ENCODE measurements around the gene PCGF2.

Gene PCGF2

GRCh38 chr17:38707678-38708351, 40.3 kb downstream of the PCGF2 start:
- Histone ChIP-seq H3K4me1 (ENCODE audit: control insufficient read depth, insufficient read depth, low read length) (peaks cover 34% of the 10 kb centered on the region), H3K36me3 (ENCODE audit: control insufficient read depth in 2 of 2, insufficient read depth in 2 of 2, low read length in 2 of 2) (peaks cover 24 to 37% of the 10 kb centered on the region in 2 donors), H3K9ac (ENCODE audit: low read length in 2 of 2) (no peak overlapping the region), H3K27me3 (ENCODE audit: control insufficient read depth in 1 of 2, insufficient read depth in 2 of 2, low read length in 2 of 2) (no peaks in the 10 kb centered on the region), H3K9me3 (ENCODE audit: control insufficient read depth in 2 of 2, low read length in 2 of 2) (no peaks in the 10 kb centered on the region), H3K4me3 (ENCODE audit: low read length in 2 of 2) (no peak overlapping the region), H3K27ac (ENCODE audit: low read length) (no peak overlapping the region)

- Histone ChIP-seq H3K27ac (ENCODE audit: low read length) (peak overlapping the region; percentile 69), H3K9me3 (ENCODE audit: control insufficient read depth in 2 of 2, low read length in 2 of 2) (no peaks in the 10 kb centered on the region), H3K27me3 (ENCODE audit: control insufficient read depth in 1 of 2, insufficient read depth in 2 of 2, low read length in 2 of 2) (no peaks in the 10 kb centered on the region), H3K4me1 (ENCODE audit: control insufficient read depth, insufficient read depth, low read length) (peaks cover 43% of the 10 kb centered on the region), H3K36me3 (ENCODE audit: control insufficient read depth in 2 of 2, insufficient read depth in 2 of 2, low read length in 2 of 2) (peaks cover 16 to 28% of the 10 kb centered on the region in 2 donors), H3K4me3 (ENCODE audit: low read length in 2 of 2) (peak overlapping the region; percentile 83 to 86), H3K9ac (ENCODE audit: low read length in 2 of 2) (peak overlapping the region; percentile 55 to 80)
Measured at GRCh38 chr17:38706505-38707216, 41.5 kb downstream of the PCGF2 start.

GRCh38 chr17:38705803-38706504, 42.2 kb downstream of the PCGF2 start:
- Histone ChIP-seq H3K4me3 (ENCODE audit: low read length in 2 of 2) (peak overlapping the region; percentile 83 to 86), H3K4me1 (ENCODE audit: control insufficient read depth, insufficient read depth, low read length) (peaks cover 50% of the 10 kb centered on the region), H3K27me3 (ENCODE audit: control insufficient read depth in 1 of 2, insufficient read depth in 2 of 2, low read length in 2 of 2) (no peaks in the 10 kb centered on the region), H3K36me3 (ENCODE audit: control insufficient read depth in 2 of 2, insufficient read depth in 2 of 2, low read length in 2 of 2) (peaks cover 16 to 24% of the 10 kb centered on the region in 2 donors), H3K9me3 (ENCODE audit: control insufficient read depth in 2 of 2, low read length in 2 of 2) (no peaks in the 10 kb centered on the region), H3K27ac (ENCODE audit: low read length) (peak overlapping the region; percentile 69), H3K9ac (ENCODE audit: low read length in 2 of 2) (peak overlapping the region; percentile 55 to 80)

GRCh38 chr17:38705523-38705802, 42.7 kb downstream of the PCGF2 start:
- Histone ChIP-seq H3K4me3 (ENCODE audit: low read length in 2 of 2) (peak overlapping the region; percentile 83 to 86), H3K9ac (ENCODE audit: low read length in 2 of 2) (peak overlapping the region in 1 of 2 donors; percentile 80), H3K4me1 (ENCODE audit: control insufficient read depth, insufficient read depth, low read length) (peaks cover 52% of the 10 kb centered on the region), H3K27ac (ENCODE audit: low read length) (peak overlapping the region; percentile 69), H3K9me3 (ENCODE audit: control insufficient read depth in 2 of 2, low read length in 2 of 2) (no peaks in the 10 kb centered on the region), H3K27me3 (ENCODE audit: control insufficient read depth in 1 of 2, insufficient read depth in 2 of 2, low read length in 2 of 2) (no peaks in the 10 kb centered on the region), H3K36me3 (ENCODE audit: control insufficient read depth in 2 of 2, insufficient read depth in 2 of 2, low read length in 2 of 2) (peaks cover 14 to 21% of the 10 kb centered on the region in 2 donors)

GRCh38 chr17:38704606-38705522, 43.3 kb downstream of the PCGF2 start, which contains the start of gene MLLT6:
MLLT6 (plus strand) TSS chr17:38705273; CDS start chr17:38705633, 360 bp downstream.
- Histone ChIP-seq H3K9me3 (ENCODE audit: control insufficient read depth in 2 of 2, low read length in 2 of 2) (no peaks in the 10 kb centered on the region), H3K4me3 (ENCODE audit: low read length in 2 of 2) (peak within 1 kb of the TSS; percentile 90 to 92), H3K27me3 (ENCODE audit: control insufficient read depth in 1 of 2, insufficient read depth in 2 of 2, low read length in 2 of 2) (no peaks in the 10 kb centered on the region), H3K36me3 (ENCODE audit: control insufficient read depth in 2 of 2, insufficient read depth in 2 of 2, low read length in 2 of 2) (peaks cover 11 to 15% of the 10 kb centered on the region in 2 donors), H3K27ac (ENCODE audit: low read length) (peak within 1 kb of the TSS; percentile 97), H3K9ac (ENCODE audit: low read length in 2 of 2) (peak within 1 kb of the TSS; percentile 91 to 93), H3K4me1 (ENCODE audit: control insufficient read depth, insufficient read depth, low read length) (peaks cover 52% of the 10 kb centered on the region)

DNA sequence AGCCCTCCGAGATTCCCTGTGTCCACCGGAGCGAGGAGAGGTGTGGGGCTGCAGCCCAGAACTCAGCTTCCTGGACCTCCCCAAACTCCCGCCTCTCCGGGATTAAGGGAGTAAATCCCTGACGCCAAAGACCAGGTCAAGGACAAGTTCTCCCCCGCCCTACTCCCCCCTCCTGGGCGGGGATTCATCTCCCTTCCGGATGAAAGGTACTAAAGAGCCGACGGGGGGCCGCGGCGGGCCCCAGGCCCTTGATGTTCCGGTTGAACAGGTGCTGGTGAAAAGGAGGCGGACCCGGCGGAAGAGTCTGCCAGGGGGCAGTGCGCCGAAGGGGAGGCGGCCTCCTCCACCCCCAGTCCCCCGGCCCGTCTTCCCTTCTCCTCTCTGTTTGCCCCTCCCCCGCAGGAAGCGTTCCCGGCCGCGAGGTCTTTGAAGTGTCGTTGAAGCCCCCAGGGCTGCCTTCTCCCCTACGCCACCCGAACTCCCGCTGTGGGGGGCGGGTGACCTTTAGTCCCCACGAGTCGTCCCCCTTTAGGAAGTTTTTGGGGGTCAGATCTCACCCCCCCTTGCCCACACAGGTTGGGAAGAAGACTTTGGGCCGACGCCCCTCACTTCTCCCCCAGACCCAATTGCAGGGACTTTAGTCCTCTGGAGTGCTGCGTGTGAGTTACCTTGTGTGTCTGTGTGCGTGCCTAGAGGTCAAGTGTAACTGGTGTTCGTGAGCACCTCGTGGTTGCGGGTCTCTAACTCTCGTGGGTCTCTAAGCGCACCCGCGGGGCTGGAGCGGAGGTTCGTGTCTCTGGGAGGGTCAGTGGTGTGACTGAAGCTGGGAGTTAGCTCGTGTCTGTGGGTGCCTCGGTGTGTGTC, 44.2 kb downstream of the PCGF2 start:
- Histone ChIP-seq H3K27me3 (ENCODE audit: control insufficient read depth in 1 of 2, insufficient read depth in 2 of 2, low read length in 2 of 2) (no peaks in the 10 kb centered on the region), H3K4me3 (ENCODE audit: low read length in 2 of 2) (peak overlapping the region; percentile 90 to 92), H3K4me1 (ENCODE audit: control insufficient read depth, insufficient read depth, low read length) (peaks cover 52% of the 10 kb centered on the region), H3K9me3 (ENCODE audit: control insufficient read depth in 2 of 2, low read length in 2 of 2) (no peaks in the 10 kb centered on the region), H3K36me3 (ENCODE audit: control insufficient read depth in 2 of 2, insufficient read depth in 2 of 2, low read length in 2 of 2) (peaks cover 6 to 9% of the 10 kb centered on the region in 2 donors), H3K27ac (ENCODE audit: low read length) (peak overlapping the region; percentile 97), H3K9ac (ENCODE audit: low read length in 2 of 2) (peak overlapping the region; percentile 91 to 93)

DNA sequence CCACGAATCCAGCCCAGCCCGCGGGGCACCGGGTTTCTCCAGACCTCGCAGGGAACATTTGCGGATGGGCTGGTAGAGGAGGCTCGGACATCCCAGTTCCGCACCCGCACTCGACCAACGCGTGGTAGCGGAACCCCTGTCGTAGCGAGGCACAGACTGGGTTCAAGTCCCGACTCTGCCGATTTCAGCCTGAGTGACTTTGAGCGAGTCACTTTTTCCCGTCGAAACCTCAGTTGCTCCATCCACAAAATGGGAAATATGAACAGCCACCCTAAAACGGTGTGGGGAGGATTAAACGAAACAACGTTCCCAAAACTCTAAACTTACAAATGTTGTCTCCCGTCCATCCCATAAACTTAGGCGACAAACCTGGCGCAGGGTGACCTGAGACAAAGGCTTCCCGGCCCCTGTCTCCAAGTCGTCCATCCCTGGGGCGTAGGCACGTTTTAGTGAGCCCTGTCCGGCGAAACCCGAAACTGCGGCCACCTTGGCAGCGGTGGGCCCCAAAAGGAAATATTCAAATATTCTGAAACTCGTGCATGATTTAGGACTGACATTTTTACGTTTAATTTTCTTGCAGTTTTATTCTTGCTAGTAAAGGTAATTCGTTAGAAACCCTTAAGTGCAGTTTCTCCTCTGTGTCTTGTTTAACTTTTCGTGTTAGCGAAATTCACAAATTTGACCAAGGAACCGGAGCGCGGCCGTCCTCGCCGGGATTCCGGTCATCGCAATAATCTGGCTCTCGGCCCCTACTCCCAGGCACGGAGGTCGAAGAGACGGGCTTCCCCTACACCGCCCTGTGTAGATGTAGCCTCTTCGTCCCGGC, 45.0 kb downstream of the PCGF2 start:
- Histone ChIP-seq H3K27me3 (ENCODE audit: control insufficient read depth in 1 of 2, insufficient read depth in 2 of 2, low read length in 2 of 2) (no peaks in the 10 kb centered on the region), H3K27ac (ENCODE audit: low read length) (peak overlapping the region; percentile 97), H3K9me3 (ENCODE audit: control insufficient read depth in 2 of 2, low read length in 2 of 2) (no peaks in the 10 kb centered on the region), H3K4me1 (ENCODE audit: control insufficient read depth, insufficient read depth, low read length) (peaks cover 52% of the 10 kb centered on the region), H3K9ac (ENCODE audit: low read length in 2 of 2) (peak overlapping the region; percentile 91 to 93), H3K36me3 (ENCODE audit: control insufficient read depth in 2 of 2, insufficient read depth in 2 of 2, low read length in 2 of 2) (peaks cover 4 to 9% of the 10 kb centered on the region in 2 donors), H3K4me3 (ENCODE audit: low read length in 2 of 2) (peak overlapping the region; percentile 90 to 92)

DNA sequence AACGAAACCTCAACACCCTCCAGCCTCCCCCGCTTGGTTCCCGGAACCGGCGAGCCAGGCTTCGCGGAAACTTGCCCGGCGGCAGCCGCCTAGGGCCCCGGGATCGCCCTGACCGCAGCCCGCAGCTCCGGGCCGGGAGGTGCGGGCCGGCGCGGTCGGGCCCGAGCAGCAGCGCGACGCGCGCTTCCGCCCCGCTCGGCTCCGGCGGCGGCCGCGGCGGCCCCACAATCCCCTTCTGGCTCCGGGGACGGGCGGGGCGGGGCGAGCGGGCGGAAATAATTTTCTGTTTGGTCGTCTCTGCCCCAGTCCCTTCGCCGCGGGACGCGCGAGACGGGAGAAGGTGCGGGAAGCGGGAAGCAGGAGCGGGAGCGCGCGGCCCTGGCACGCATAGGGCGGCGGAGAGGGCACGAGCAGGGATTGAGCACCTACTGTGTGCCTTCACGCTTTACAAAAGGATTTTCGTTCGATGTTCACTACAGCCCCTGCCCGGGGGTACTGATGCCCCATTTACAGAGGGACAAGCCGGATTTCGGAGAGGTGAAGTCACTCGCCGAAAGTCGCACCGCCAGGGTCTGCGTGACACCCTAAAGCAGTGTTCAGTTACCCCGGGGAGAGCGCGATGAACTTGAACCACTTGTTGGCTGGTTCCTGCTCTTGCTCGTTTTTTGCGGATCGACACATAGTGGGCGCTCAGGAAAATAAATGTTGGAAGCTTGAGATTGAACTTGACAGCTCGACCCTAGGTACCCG, 45.8 kb downstream of the PCGF2 start:
- peaks cover 46% of the 10 kb centered on the region for H3K4me1 ChIP-seq (ENCODE audit: control insufficient read depth, insufficient read depth, low read length)
- no peaks in the 10 kb centered on the region for H3K27me3 ChIP-seq (ENCODE audit: control insufficient read depth in 1 of 2, insufficient read depth in 2 of 2, low read length in 2 of 2)
- H3K9ac ChIP-seq (ENCODE audit: low read length in 2 of 2) = peak overlapping the region; percentile 91 to 93
- peaks cover 0 to 1% of the 10 kb centered on the region in 2 donors for H3K36me3 ChIP-seq (ENCODE audit: control insufficient read depth in 2 of 2, insufficient read depth in 2 of 2, low read length in 2 of 2)
- H3K9me3 ChIP-seq (ENCODE audit: control insufficient read depth in 2 of 2, low read length in 2 of 2) = no peaks in the 10 kb centered on the region
- H3K4me3 ChIP-seq (ENCODE audit: low read length in 2 of 2) = peak overlapping the region; percentile 90 to 92
- H3K27ac ChIP-seq (ENCODE audit: low read length) = peak overlapping the region; percentile 97
